ENCODE results near the gene NT5DC1.

The NT5DC1 gene

DNA sequence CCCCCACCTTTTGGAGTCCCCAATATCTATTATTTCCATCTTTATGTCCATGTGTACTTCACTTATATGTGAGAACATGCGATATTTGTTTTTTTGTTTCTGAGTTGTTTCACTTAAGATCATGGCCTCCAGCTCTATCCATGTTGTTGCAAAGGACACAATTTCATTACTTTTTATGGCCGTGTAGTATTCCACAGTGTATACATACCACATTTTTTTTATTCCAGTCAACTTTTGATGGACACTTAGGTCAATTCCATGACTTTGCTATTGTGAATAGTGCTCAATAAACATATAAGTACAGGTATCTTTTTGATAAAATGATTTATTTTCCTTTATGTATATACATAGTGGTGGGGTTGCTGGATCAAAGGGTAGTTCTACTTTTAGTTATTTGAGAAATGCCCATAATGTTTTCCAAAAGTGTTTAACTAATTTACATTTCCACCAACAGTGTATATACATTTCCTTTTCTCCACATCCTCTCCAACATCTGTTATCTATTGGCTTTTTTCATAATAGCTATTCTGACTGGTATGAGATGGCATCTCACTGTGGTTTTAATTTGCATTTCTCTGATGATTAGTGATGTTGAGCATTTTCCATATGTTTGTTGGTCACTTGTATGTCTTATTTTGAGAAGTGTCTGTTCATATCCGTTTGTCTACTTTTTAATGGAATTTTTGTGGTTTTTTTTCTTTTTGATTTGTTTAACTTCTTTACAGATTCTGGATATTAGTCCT lies 59.3 kb downstream of the NT5DC1 start:
- Histone ChIP-seq H3K27ac (no peak overlapping the region), H3K4me3 (ENCODE audit: low read depth, low read length) (no peak overlapping the region), H3K4me1 (no peaks in the 10 kb centered on the region), H3K79me2 (peaks cover 3% of the 10 kb centered on the region), H3K36me3 (ENCODE audit: control insufficient read depth, insufficient read depth, low read length) (no peaks in the 10 kb centered on the region), H3K4me2 (ENCODE audit: low read length) (no peak overlapping the region), H2AFZ (no peak overlapping the region), H3K27me3 (ENCODE audit: control insufficient read depth, insufficient read depth, low read length) (no peaks in the 10 kb centered on the region), H3K9ac (no peak overlapping the region), H3K9me3 (ENCODE audit: control insufficient read depth, low read length) (no peaks in the 10 kb centered on the region)
- TF ChIP-seq, protein P1, sequence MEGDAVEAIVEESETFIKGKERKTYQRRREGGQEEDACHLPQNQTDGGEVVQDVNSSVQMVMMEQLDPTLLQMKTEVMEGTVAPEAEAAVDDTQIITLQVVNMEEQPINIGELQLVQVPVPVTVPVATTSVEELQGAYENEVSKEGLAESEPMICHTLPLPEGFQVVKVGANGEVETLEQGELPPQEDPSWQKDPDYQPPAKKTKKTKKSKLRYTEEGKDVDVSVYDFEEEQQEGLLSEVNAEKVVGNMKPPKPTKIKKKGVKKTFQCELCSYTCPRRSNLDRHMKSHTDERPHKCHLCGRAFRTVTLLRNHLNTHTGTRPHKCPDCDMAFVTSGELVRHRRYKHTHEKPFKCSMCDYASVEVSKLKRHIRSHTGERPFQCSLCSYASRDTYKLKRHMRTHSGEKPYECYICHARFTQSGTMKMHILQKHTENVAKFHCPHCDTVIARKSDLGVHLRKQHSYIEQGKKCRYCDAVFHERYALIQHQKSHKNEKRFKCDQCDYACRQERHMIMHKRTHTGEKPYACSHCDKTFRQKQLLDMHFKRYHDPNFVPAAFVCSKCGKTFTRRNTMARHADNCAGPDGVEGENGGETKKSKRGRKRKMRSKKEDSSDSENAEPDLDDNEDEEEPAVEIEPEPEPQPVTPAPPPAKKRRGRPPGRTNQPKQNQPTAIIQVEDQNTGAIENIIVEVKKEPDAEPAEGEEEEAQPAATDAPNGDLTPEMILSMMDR (IDR thresholded peaks at IDR 0.05): no peak

GRCh38 chr6:116165596-116165995 lies 64.9 kb downstream of the NT5DC1 start:
- Histone ChIP-seq H3K4me3 (ENCODE audit: low read depth, low read length) (no peak overlapping the region), H3K4me2 (ENCODE audit: low read length) (no peak overlapping the region), H3K4me1 (no peaks in the 10 kb centered on the region), H2AFZ (no peak overlapping the region), H3K9me3 (ENCODE audit: control insufficient read depth, low read length) (no peaks in the 10 kb centered on the region), H3K27me3 (ENCODE audit: control insufficient read depth, insufficient read depth, low read length) (no peaks in the 10 kb centered on the region), H3K27ac (no peak overlapping the region), H3K9ac (no peak overlapping the region), H3K36me3 (ENCODE audit: control insufficient read depth, insufficient read depth, low read length) (no peaks in the 10 kb centered on the region), H3K79me2 (peaks cover 3% of the 10 kb centered on the region)
- TF ChIP-seq, protein P1 (IDR thresholded peaks at IDR 0.05): no peak

- no peaks in the 10 kb centered on the region for H3K9me3 ChIP-seq (ENCODE audit: control insufficient read depth, low read length)
- peaks cover 3% of the 10 kb centered on the region for H3K79me2 ChIP-seq
- no peak overlapping the region for H3K9ac ChIP-seq
- no peak overlapping the region for H3K4me3 ChIP-seq (ENCODE audit: low read depth, low read length)
- H3K4me2 ChIP-seq (ENCODE audit: low read length): no peak overlapping the region
- TF ChIP-seq, protein P1 (IDR thresholded peaks at IDR 0.05): no peak
- no peaks in the 10 kb centered on the region for H3K4me1 ChIP-seq
- no peak overlapping the region for H3K27ac ChIP-seq
- H3K27me3 ChIP-seq (ENCODE audit: control insufficient read depth, insufficient read depth, low read length): no peaks in the 10 kb centered on the region
- no peaks in the 10 kb centered on the region for H3K36me3 ChIP-seq (ENCODE audit: control insufficient read depth, insufficient read depth, low read length)
- H2AFZ ChIP-seq: no peak overlapping the region
These were observed 65.7 kb downstream of the NT5DC1 start for GRCh38 chr6:116166369-116166768.

- Histone ChIP-seq H3K27me3 (ENCODE audit: control insufficient read depth, insufficient read depth, low read length) (no peaks in the 10 kb centered on the region), H3K36me3 (ENCODE audit: control insufficient read depth, insufficient read depth, low read length) (no peaks in the 10 kb centered on the region), H3K4me2 (ENCODE audit: low read length) (no peak overlapping the region), H3K79me2 (no peaks in the 10 kb centered on the region), H3K9me3 (ENCODE audit: control insufficient read depth, low read length) (no peaks in the 10 kb centered on the region), H3K4me1 (no peaks in the 10 kb centered on the region), H3K4me3 (ENCODE audit: low read depth, low read length) (no peak overlapping the region), H2AFZ (no peak overlapping the region), H3K9ac (no peak overlapping the region), H3K27ac (no peak overlapping the region)
- TF ChIP-seq, protein P1 (IDR thresholded peaks at IDR 0.05): no peak
These were observed 67.5 kb downstream of the NT5DC1 start for GRCh38 chr6:116168148-116168547.

GRCh38 chr6:116169880-116170279 lies 69.2 kb downstream of the NT5DC1 start:
- Histone ChIP-seq H3K27ac (no peak overlapping the region), H2AFZ (no peak overlapping the region), H3K36me3 (ENCODE audit: control insufficient read depth, insufficient read depth, low read length) (no peaks in the 10 kb centered on the region), H3K9ac (no peak overlapping the region), H3K27me3 (ENCODE audit: control insufficient read depth, insufficient read depth, low read length) (no peaks in the 10 kb centered on the region), H3K4me2 (ENCODE audit: low read length) (no peak overlapping the region), H3K4me3 (ENCODE audit: low read depth, low read length) (no peak overlapping the region), H3K4me1 (no peaks in the 10 kb centered on the region), H3K79me2 (no peaks in the 10 kb centered on the region), H3K9me3 (ENCODE audit: control insufficient read depth, low read length) (no peaks in the 10 kb centered on the region)
- TF ChIP-seq, protein P1 (IDR thresholded peaks at IDR 0.05): no peak

All from parathyroid adenoma (tissue), 2 donors.